Left hindlimb (tissue), 1 donor: ENCODE data around the gene SDCCAG8.

Experiments used
- DNase-seq: peaks from one replicate; pipeline ENCODE4 v3.0.0-alpha.2; 2018

SDCCAG8 gene

GRCh38 chr1:243254927-243255790 is 682 bp upstream of the SDCCAG8 start, which contains the start of gene CEP170:
TSS of gene CEP170 (minus strand) at chr1:243255281. CDS start at chr1:243225280, 30,001 bp downstream.
- peak; percentile 98 for DNase-seq

GRCh38 chr1:243256590-243256989 is 749 bp downstream of the SDCCAG8 start:
- DNase-seq: no peak

GRCh38 chr1:243257189-243257588 is 1.3 kb downstream of the SDCCAG8 start:
- no peak for DNase-seq

GRCh38 chr1:243258731-243259130 is 2.9 kb downstream of the SDCCAG8 start:
- DNase-seq: no peak

GRCh38 chr1:243260221-243260880 is 4.5 kb downstream of the SDCCAG8 start:
- DNase-seq: no peak

GRCh38 chr1:243261390-243261789 is 5.5 kb downstream of the SDCCAG8 start:
- DNase-seq: no peak

GRCh38 chr1:243264717-243265116 is 8.9 kb downstream of the SDCCAG8 start:
- DNase-seq: no peak

- DNase-seq: no peak
These were observed 10.4 kb downstream of the SDCCAG8 start for GRCh38 chr1:243266231-243266630.

- no peak for DNase-seq
These were observed 11.6 kb downstream of the SDCCAG8 start for GRCh38 chr1:243267471-243267880.

GRCh38 chr1:243267914-243268653 is 12.2 kb downstream of the SDCCAG8 start:
- no peak for DNase-seq

- no peak for DNase-seq
These were observed 13.1 kb downstream of the SDCCAG8 start for GRCh38 chr1:243268751-243269460.

GRCh38 chr1:243269461-243269801 is 13.6 kb downstream of the SDCCAG8 start:
- no peak for DNase-seq

- DNase-seq: no peak
These were observed 14.4 kb downstream of the SDCCAG8 start for GRCh38 chr1:243270097-243270864.

GRCh38 chr1:243271996-243272395 is 16.2 kb downstream of the SDCCAG8 start:
- no peak for DNase-seq

GRCh38 chr1:243272401-243272800 is 16.6 kb downstream of the SDCCAG8 start:
- no peak for DNase-seq

- no peak for DNase-seq
These were observed 17.7 kb downstream of the SDCCAG8 start for GRCh38 chr1:243273506-243273905.

GRCh38 chr1:243273945-243274344 is 18.1 kb downstream of the SDCCAG8 start:
- DNase-seq: no peak

GRCh38 chr1:243275316-243275715 is 19.5 kb downstream of the SDCCAG8 start:
- DNase-seq: no peak

GRCh38 chr1:243280571-243281129 is 24.8 kb downstream of the SDCCAG8 start:
- DNase-seq: no peak

GRCh38 chr1:243281672-243282071 is 25.8 kb downstream of the SDCCAG8 start:
- no peak for DNase-seq

- DNase-seq: no peak
These were observed 30.7 kb downstream of the SDCCAG8 start for GRCh38 chr1:243286409-243287122.
